HCT116 (cell line): ENCODE data around the gene SVIL. TPM values are rescaled to one million over a fixed set of nuclear protein-coding genes. Genes with fewer than 3 reads are reported as not detected.

Experiments
- ATAC-seq: fragments of 200-7000 bp; cut with Tn5 transposase; 2 replicates; pipeline ENCODE4 v1.9.1; 2020; ENCODE audit warnings: mild to moderate bottlenecking, moderate library complexity
- BruUV-seq: library from RNA; stranded (reverse); fragments of 400-500 nt; replicated peaks from 2 replicates; lab custom pipeline; 2021; lab: Mats Ljungman, UMichigan
- CTCF ChIA-PET: fragments of 300-600 bp; sonication (Branson Sonifier 250); formaldehyde crosslinking; loops from one replicate; lab custom pipeline; 2021; ENCODE audit warnings: antibody characterized with exemption; lab: Charles Lee
- POLR2A ChIA-PET: fragments of 300-600, 350-600 bp; sonication (Branson Sonifier 250); formaldehyde crosslinking; loops from one replicate; lab custom pipeline; 2021; ENCODE audit warnings: antibody characterized with exemption; lab: Charles Lee
- RAD21 ChIA-PET, 2 experiments: fragments of 300-600 bp; sonication (Branson Sonifier 250); formaldehyde crosslinking; loops; one replicate each; lab custom pipeline; 2023; ENCODE audit warnings: low total read pairs in 2 of 2; ENCODE audit not compliant: uncharacterized antibody in 2 of 2, unreplicated experiment in 2 of 2, low non-redundant PET in 1 of 2; lab: Charles Lee
- DNase-seq: peaks from one replicate; pipeline ENCODE4 v3.0.0-alpha.2; 2010; ENCODE audit warnings: low read depth, low spot score
- H2AFZ ChIP-seq: fragments of 200-600 bp; shearing (Covaris generic), sonication (generic); 2 replicates; pipeline ENCODE4 v1.6.1; 2017; ENCODE audit warnings: low read depth, mixed run types, mixed read lengths, antibody characterized with exemption, low read length; ENCODE audit not compliant: poor library complexity, severe bottlenecking
- H3K27ac ChIP-seq: 2 replicates; pipeline ENCODE4 v1.5.1; 2012; ENCODE audit warnings: low read depth, low read length
- H3K27me3 ChIP-seq: fragments of 200-600 bp; sonication (generic); 2 replicates; pipeline ENCODE4 v1.6.1; 2016; ENCODE audit warnings: mixed run types, low read length, mixed read lengths; ENCODE audit not compliant: insufficient read depth
- H3K36me3 ChIP-seq, 2 experiments: fragments of 200-500 bp in 1 of 2; fragments of 200-600 bp in 1 of 2; sonication (Bioruptor generic) in 1 of 2; sonication (generic) in 1 of 2; 2 replicates each; pipeline versions ENCODE4 v1.5.1 to v1.6.1; 2014 to 2016; ENCODE audit warnings: low read length in 2 of 2, inconsistent platforms in 1 of 2, mixed read lengths in 1 of 2, mixed run types in 1 of 2; ENCODE audit not compliant: insufficient read depth in 2 of 2, control insufficient read depth in 1 of 2
- H3K4me1 ChIP-seq, 2 experiments: fragments of 200-600 bp in 1 of 2; sonication (generic) in 1 of 2; 2 replicates each; pipeline versions ENCODE4 v1.5.1 to v1.6.1; 2012 to 2017; ENCODE audit warnings: low read length in 2 of 2, inconsistent platforms in 1 of 2, mild to moderate bottlenecking in 1 of 2, mixed read lengths in 1 of 2, mixed run types in 1 of 2, moderate library complexity in 1 of 2; ENCODE audit not compliant: insufficient read depth in 2 of 2, control insufficient read depth in 1 of 2
- H3K4me2 ChIP-seq: fragments of 200-600 bp; sonication (generic); 2 replicates; pipeline ENCODE4 v1.6.1; 2017; ENCODE audit warnings: mixed run types, low read length, mixed read lengths
- H3K4me3 ChIP-seq, 2 experiments: fragments of 200-600 bp in 1 of 2; sonication (generic) in 1 of 2; replicated peaks in 1 of 2; 2 replicates each; pipeline ENCODE4 v1.5.1; 2011 to 2016; ENCODE audit warnings: low read length in 2 of 2, control low read depth in 1 of 2, low read depth in 1 of 2, mild to moderate bottlenecking in 1 of 2, mixed read lengths in 1 of 2, mixed run types in 1 of 2
- H3K79me2 ChIP-seq: fragments of 200-600 bp; sonication (generic); 2 replicates; pipeline ENCODE4 v1.6.1; 2017; ENCODE audit warnings: mild to moderate bottlenecking, mixed run types, low read length, moderate library complexity, mixed read lengths; ENCODE audit not compliant: insufficient read depth
- H3K9ac ChIP-seq: fragments of 200-600 bp; sonication (generic); 2 replicates; pipeline ENCODE4 v1.6.1; 2016; ENCODE audit warnings: low read length, mixed read lengths
- H3K9me2 ChIP-seq: fragments of 200-600 bp; sonication (generic), shearing (Covaris generic); 2 replicates; pipeline ENCODE4 v1.6.1; 2017; ENCODE audit warnings: mixed run types, mild to moderate bottlenecking, moderate library complexity; ENCODE audit not compliant: insufficient read depth
- H3K9me3 ChIP-seq, 2 experiments: fragments of 200-500 bp in 1 of 2; fragments of 200-600 bp in 1 of 2; sonication (Bioruptor generic) in 1 of 2; sonication (generic) in 1 of 2; 2 replicates each; pipeline ENCODE4 v1.6.1; 2014 to 2017; ENCODE audit warnings: low read length in 2 of 2, mixed read lengths in 2 of 2, inconsistent platforms in 1 of 2, low read depth in 1 of 2, mild to moderate bottlenecking in 1 of 2, mixed run types in 1 of 2, moderate library complexity in 1 of 2; ENCODE audit not compliant: control insufficient read depth in 1 of 2, insufficient read depth in 1 of 2
- H4K20me1 ChIP-seq: fragments of 200-600 bp; sonication (generic), shearing (Covaris generic); 2 replicates; pipeline ENCODE4 v1.6.1; 2017; ENCODE audit warnings: mixed run types, mild to moderate bottlenecking, moderate library complexity; ENCODE audit not compliant: insufficient read depth
- CBX3 ChIP-seq: IDR thresholded peaks from 2 replicates; pipeline ENCODE4 v1.6.1; 2012; ENCODE audit warnings: low read depth
- FOSL1 ChIP-seq: IDR thresholded peaks from 2 replicates; pipeline ENCODE4 v1.6.1; 2012; ENCODE audit warnings: low read depth
- JUND ChIP-seq: IDR thresholded peaks from 2 replicates; pipeline ENCODE4 v1.6.1; 2012
- POLR2A ChIP-seq: IDR thresholded peaks from 2 replicates; pipeline ENCODE4 v1.7.0; 2011; ENCODE audit warnings: borderline replicate concordance; ENCODE audit not compliant: insufficient read depth, insufficient read length; ENCODE audit errors: extremely low read depth
- SP1 ChIP-seq: IDR thresholded peaks from 2 replicates; pipeline ENCODE4 v1.6.1; 2012; ENCODE audit warnings: low read depth
- SRF ChIP-seq: IDR thresholded peaks from 2 replicates; pipeline ENCODE4 v1.6.1; 2012; ENCODE audit warnings: low read depth
- YY1 ChIP-seq: IDR thresholded peaks from 2 replicates; pipeline ENCODE4 v1.6.1; 2011; ENCODE audit warnings: low read length, low read depth, moderate library complexity, mild to moderate bottlenecking; ENCODE audit not compliant: insufficient replicate concordance; ENCODE audit errors: extremely low read depth
- intact Hi-C: fragments of 100-400 bp; cut with micrococcal nuclease; formaldehyde crosslinking; loops from 2 replicates; pipeline ENCODE4 v1.10.0; 2022
- total RNA-seq: library from RNA; stranded (reverse); gene quantifications from one replicate; pipeline ENCODE4 v1.2.1, GENCODE V29; 2021; ENCODE audit not compliant: unreplicated experiment

SVIL gene
- total RNA-seq, 1 experiment from 2014 or later, result 27.0 TPM

- Histone ChIP-seq H3K9ac (peak overlapping the region; percentile 45; the same call in 1 of the 2 replicates), H3K4me2 (peak overlapping the region; percentile 68), H2AFZ (no peak overlapping the region), H3K4me1 (peaks cover 41 to 47% of the 10 kb centered on the region in 2 experiments), H3K79me2 (peaks cover 17% of the 10 kb centered on the region; the same call in 1 of the 2 replicates), H3K9me2 (no peaks in the 10 kb centered on the region), H4K20me1 (no peaks in the 10 kb centered on the region), H3K36me3 (no peaks in the 10 kb centered on the region; a peak in 1 of 4 replicates), H3K4me3 (peak overlapping the region in 1 of 2 experiments; percentile 45; a peak in 1 of 4 replicates), H3K27ac (peak overlapping the region; percentile 47; the same call in 1 of the 2 replicates), H3K27me3 (no peaks in the 10 kb centered on the region), H3K9me3 (no peaks in the 10 kb centered on the region)
- DNase-seq (no peak), ATAC-seq (no peak)
- ChIA-PET RAD21 (no interaction called here), POLR2A (no interaction called here), CTCF (no interaction called here)
- TF ChIP-seq SP1, result peak; percentile 33; the same call in 1 of the 2 replicates
- peak; percentile 16; the same call in 1 of the 2 replicates for TF ChIP-seq FOSL1
- no peak for TF ChIP-seq YY1
- no peak for TF ChIP-seq POLR2A
- no TSS peak for BruUV-seq
- intact Hi-C loops, result no loop called here
Measured at GRCh38 chr10:29636178-29636577, 1.4 kb upstream of the SVIL start.

GRCh38 chr10:29635711-29636144, 957 bp upstream of the SVIL start:
- H3K27me3 ChIP-seq, result no peaks in the 10 kb centered on the region
- ATAC-seq (peak; percentile 75), DNase-seq (no peak)
- peaks cover 17% of the 10 kb centered on the region; the same call in 1 of the 2 replicates for H3K79me2 ChIP-seq
- ChIA-PET POLR2A (no interaction called here), CTCF (interaction anchor here (1.1 kb wide), 1 partner anchor 7 kb away, joined by 3 read pairs; no protein-coding TSS in a partner anchor), RAD21 (no interaction called here)
- peak overlapping the region; percentile 45 for H3K9ac ChIP-seq
- TF ChIP-seq CBX3 (no peak), JUND (0 out of 2 replicates have a peak, but pooled peaks have one; percentile 5), SRF (no peak)
- no peaks in the 10 kb centered on the region for H3K9me3 ChIP-seq
- BruUV-seq, result no TSS peak
- H3K4me3 ChIP-seq, result peak overlapping the region in 1 of 2 experiments; percentile 45; a peak in 1 of 4 replicates
- intact Hi-C loops, result no loop called here
- H2AFZ ChIP-seq, result no peak overlapping the region
- H4K20me1 ChIP-seq, result no peaks in the 10 kb centered on the region
- peak overlapping the region; percentile 68 for H3K4me2 ChIP-seq
- H3K4me1 ChIP-seq, result peaks cover 43 to 51% of the 10 kb centered on the region in 2 experiments
- H3K9me2 ChIP-seq, result no peaks in the 10 kb centered on the region
- H3K36me3 ChIP-seq, result no peaks in the 10 kb centered on the region; a peak in 1 of 4 replicates
- peak overlapping the region; percentile 47 for H3K27ac ChIP-seq
